SK-N-SH (cell line): Measurements from ENCODE around the gene SLC8A1. TPM values are rescaled to one million over a fixed set of nuclear protein-coding genes. Genes with fewer than 3 reads are reported as not detected.

Source experiments
- CTCF ChIA-PET: fragments of 300-600, 350-600 bp; formaldehyde crosslinking; extraction: SDS; loops from one replicate; lab custom pipeline; 2021; lab: Yijun Ruan, JAX
- POLR2A ChIA-PET: fragments of 350-600 bp; sonication (Branson Sonifier 250); formaldehyde crosslinking; extraction: SDS; loops from one replicate; lab custom pipeline; 2020; ENCODE audit warnings: antibody characterized with exemption, inconsistent platforms; lab: Yijun Ruan, JAX
- DNase-seq: peaks from one replicate; pipeline ENCODE4 v3.0.0; 2012
- H2AFZ ChIP-seq: fragments of 200-600 bp; sonication (generic); 2 replicates; pipeline ENCODE4 v1.8.1; 2016; ENCODE audit warnings: antibody characterized with exemption, mild to moderate bottlenecking, low read depth
- H3F3A ChIP-seq: fragments of 200-600 bp; sonication (generic); replicated peaks from 2 replicates; pipeline ENCODE3; 2016; ENCODE audit warnings: antibody characterized with exemption, mild to moderate bottlenecking; ENCODE audit not compliant: insufficient read depth
- H3K27ac ChIP-seq, 2 experiments: fragments of 200-500 bp in 1 of 2; fragments of 200-600 bp in 1 of 2; sonication (Bioruptor generic) in 1 of 2; sonication (generic), shearing (Covaris generic) in 1 of 2; 2 replicates each; pipeline versions ENCODE4 v1.5.1 to v1.6.1; 2014 to 2016; ENCODE audit warnings: low read depth in 2 of 2, inconsistent platforms in 1 of 2, low read length in 1 of 2, mild to moderate bottlenecking in 1 of 2, mixed read lengths in 1 of 2
- H3K27me3 ChIP-seq: fragments of 200-600 bp; sonication (generic), shearing (Covaris generic); 2 replicates; pipeline ENCODE4 v1.6.1; 2016; ENCODE audit warnings: mixed run types; ENCODE audit not compliant: insufficient read depth
- H3K36me3 ChIP-seq, 2 experiments: fragments of 200-500 bp in 1 of 2; fragments of 200-600 bp in 1 of 2; sonication (Bioruptor generic) in 1 of 2; sonication (generic) in 1 of 2; replicated peaks in 1 of 2; 2 replicates each; pipeline versions ENCODE3 to v1.5.1; 2014 to 2016; ENCODE audit warnings: low read length in 1 of 2, mild to moderate bottlenecking in 1 of 2; ENCODE audit not compliant: insufficient read depth in 2 of 2, control insufficient read depth in 1 of 2
- H3K4me1 ChIP-seq, 2 experiments: fragments of 200-500 bp in 1 of 2; fragments of 200-600 bp in 1 of 2; sonication (Bioruptor generic) in 1 of 2; sonication (generic), shearing (Covaris generic) in 1 of 2; 2 replicates each; pipeline versions ENCODE4 v1.5.1 to v1.6.1; 2014 to 2016; ENCODE audit warnings: low read depth in 1 of 2, low read length in 1 of 2, mixed run types in 1 of 2; ENCODE audit not compliant: insufficient read depth in 2 of 2, control insufficient read depth in 1 of 2
- H3K4me2 ChIP-seq: fragments of 200-600 bp; sonication (generic), shearing (Covaris generic); 2 replicates; pipeline ENCODE4 v1.6.1; 2017; ENCODE audit warnings: mixed run types
- H3K4me3 ChIP-seq, 2 experiments: fragments of 200-500 bp in 1 of 2; fragments of 200-600 bp in 1 of 2; sonication (Bioruptor generic) in 1 of 2; sonication (generic), shearing (Covaris generic) in 1 of 2; 2 replicates each; pipeline versions ENCODE4 v1.5.1 to v1.8.1; 2014 to 2016; ENCODE audit warnings: low read depth in 2 of 2, inconsistent platforms in 1 of 2, low read length in 1 of 2, mild to moderate bottlenecking in 1 of 2, mixed read lengths in 1 of 2, moderate library complexity in 1 of 2
- H3K79me2 ChIP-seq: fragments of 200-600 bp; sonication (generic); 2 replicates; pipeline ENCODE4 v1.8.1; 2017; ENCODE audit warnings: mild to moderate bottlenecking; ENCODE audit not compliant: insufficient read depth
- H3K9ac ChIP-seq: fragments of 200-600 bp; sonication (generic); 2 replicates; pipeline ENCODE4 v1.6.1; 2017; ENCODE audit warnings: mixed run types
- H3K9me2 ChIP-seq: fragments of 200-600 bp; sonication (generic); 2 replicates; pipeline ENCODE4 v1.6.1; 2017; ENCODE audit warnings: mixed run types
- H3K9me3 ChIP-seq: fragments of 200-600 bp; sonication (generic); 2 replicates; pipeline ENCODE4 v1.6.1; 2017; ENCODE audit warnings: mixed run types, mild to moderate bottlenecking, moderate library complexity
- H4K20me1 ChIP-seq: fragments of 200-600 bp; sonication (generic); 2 replicates; pipeline ENCODE4 v1.6.1; 2017; ENCODE audit warnings: mild to moderate bottlenecking, mixed run types; ENCODE audit not compliant: insufficient read depth
- FOSL2 ChIP-seq: IDR thresholded peaks from 2 replicates; pipeline ENCODE4 v1.4.0; 2012; ENCODE audit warnings: low read depth, mild to moderate bottlenecking, moderate library complexity, borderline replicate concordance
- FOXJ3 ChIP-seq: sonication (generic); formaldehyde crosslinking; IDR thresholded peaks from 2 replicates; pipeline ENCODE4 v1.5.1; 2020; ENCODE audit warnings: mild to moderate bottlenecking, missing genetic modification reagents
- GABPA ChIP-seq: IDR thresholded peaks from 2 replicates; pipeline ENCODE4 v1.4.0; 2012; ENCODE audit warnings: low read depth, mild to moderate bottlenecking
- MEF2A ChIP-seq: IDR thresholded peaks from 2 replicates; pipeline ENCODE4 v1.4.0; 2012; ENCODE audit warnings: low read depth, borderline replicate concordance
- MXI1 ChIP-seq: IDR thresholded peaks from 2 replicates; pipeline ENCODE4 v1.6.1; 2012; ENCODE audit warnings: mild to moderate bottlenecking, low read depth, low read length, improper control_type of control experiment
- NFIC ChIP-seq: IDR thresholded peaks from 2 replicates; pipeline ENCODE4 v1.4.0; 2012; ENCODE audit warnings: borderline replicate concordance
- POLR2AphosphoS5 ChIP-seq: IDR thresholded peaks from 2 replicates; pipeline ENCODE4 v1.6.1; 2012; ENCODE audit warnings: low read depth, low read length
- RAD21 ChIP-seq: IDR thresholded peaks from 2 replicates; pipeline ENCODE4 v1.6.1; 2012; ENCODE audit warnings: mild to moderate bottlenecking, low read length
- RFX5 ChIP-seq: IDR thresholded peaks from 2 replicates; pipeline ENCODE4 v1.6.1; 2012; ENCODE audit warnings: mild to moderate bottlenecking, improper control_type of control experiment, low read length
- RXRA ChIP-seq: IDR thresholded peaks from 2 replicates; pipeline ENCODE4 v1.4.0; 2012; ENCODE audit warnings: low read depth, mild to moderate bottlenecking, borderline replicate concordance
- SIN3A ChIP-seq: IDR thresholded peaks from 2 replicates; pipeline ENCODE4 v1.6.1; 2012; ENCODE audit warnings: low read depth, mild to moderate bottlenecking, low read length, moderate library complexity, borderline replicate concordance
- TAF1 ChIP-seq: IDR thresholded peaks from 2 replicates; pipeline ENCODE4 v1.6.1; 2012; ENCODE audit warnings: low read depth, mild to moderate bottlenecking, low read length, moderate library complexity, borderline replicate concordance
- TCF12 ChIP-seq: IDR thresholded peaks from 2 replicates; pipeline ENCODE4 v1.4.0; 2012
- whole genome bisulfite sequencing: methylation state at CpG from one replicate; pipeline ENCODE4 v1.1.6; 2017; ENCODE audit warnings: low lambda C conversion rate; 5-methylcytosine and 5-hydroxymethylcytosine counted together
- polyA plus RNA-seq, 3 experiments: library from polyadenylated mRNA; depleted of rRNA; stranded (reverse); fragments of >200 nt; gene quantifications; 2 replicates each; pipeline ENCODE4 v1.2.3, GENCODE V29; 2012
- TF ChIP-seq, protein P1 (sequence below): IDR thresholded peaks from 2 replicates; pipeline ENCODE4 v1.4.0; 2012; ENCODE audit warnings: low read depth, borderline replicate concordance
- TF ChIP-seq, protein P2 (sequence below): IDR thresholded peaks from 2 replicates; pipeline ENCODE4 v1.6.1; 2012; ENCODE audit warnings: mild to moderate bottlenecking, low read depth, low read length, moderate library complexity
- TF ChIP-seq, protein P3 (sequence below): IDR thresholded peaks from 2 replicates; pipeline ENCODE4; 2012

SLC8A1 gene
- polyA plus RNA-seq, 1 of the 3 experiments (the other 2 are of a cell fraction) = 3.2 TPM

DNA sequence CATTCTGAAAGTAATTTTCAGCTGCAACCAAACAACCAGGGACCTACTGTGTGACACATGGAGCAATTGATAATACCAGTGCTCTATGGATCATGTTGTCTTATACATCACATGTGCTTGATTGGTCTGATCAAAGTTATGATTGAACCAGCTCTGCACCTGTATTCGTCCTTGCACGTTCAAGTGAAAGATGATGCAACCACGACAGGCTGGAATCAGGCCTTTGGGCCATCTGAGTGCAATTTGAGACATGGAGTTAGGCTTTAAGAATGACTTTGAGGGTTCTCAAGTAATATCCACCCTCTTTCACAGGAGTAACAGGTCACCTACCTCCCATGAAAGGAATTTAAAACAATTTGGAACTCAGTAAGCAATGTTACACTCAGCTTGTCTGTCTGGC is 165.2 kb downstream of the SLC8A1 start:
- TF ChIP-seq NFIC (no peak), POLR2AphosphoS5 (no peak), RAD21 (no peak), FOSL2 (no peak), SIN3A (no peak), GABPA (no peak), FOXJ3 (no peak), TAF1 (no peak), RFX5 (no peak), RXRA (no peak), TCF12 (no peak), MEF2A (no peak), MXI1 (no peak)
- TF ChIP-seq, protein P1, sequence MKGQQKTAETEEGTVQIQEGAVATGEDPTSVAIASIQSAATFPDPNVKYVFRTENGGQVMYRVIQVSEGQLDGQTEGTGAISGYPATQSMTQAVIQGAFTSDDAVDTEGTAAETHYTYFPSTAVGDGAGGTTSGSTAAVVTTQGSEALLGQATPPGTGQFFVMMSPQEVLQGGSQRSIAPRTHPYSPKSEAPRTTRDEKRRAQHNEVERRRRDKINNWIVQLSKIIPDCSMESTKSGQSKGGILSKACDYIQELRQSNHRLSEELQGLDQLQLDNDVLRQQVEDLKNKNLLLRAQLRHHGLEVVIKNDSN = no peak
- TF ChIP-seq, protein P2, sequence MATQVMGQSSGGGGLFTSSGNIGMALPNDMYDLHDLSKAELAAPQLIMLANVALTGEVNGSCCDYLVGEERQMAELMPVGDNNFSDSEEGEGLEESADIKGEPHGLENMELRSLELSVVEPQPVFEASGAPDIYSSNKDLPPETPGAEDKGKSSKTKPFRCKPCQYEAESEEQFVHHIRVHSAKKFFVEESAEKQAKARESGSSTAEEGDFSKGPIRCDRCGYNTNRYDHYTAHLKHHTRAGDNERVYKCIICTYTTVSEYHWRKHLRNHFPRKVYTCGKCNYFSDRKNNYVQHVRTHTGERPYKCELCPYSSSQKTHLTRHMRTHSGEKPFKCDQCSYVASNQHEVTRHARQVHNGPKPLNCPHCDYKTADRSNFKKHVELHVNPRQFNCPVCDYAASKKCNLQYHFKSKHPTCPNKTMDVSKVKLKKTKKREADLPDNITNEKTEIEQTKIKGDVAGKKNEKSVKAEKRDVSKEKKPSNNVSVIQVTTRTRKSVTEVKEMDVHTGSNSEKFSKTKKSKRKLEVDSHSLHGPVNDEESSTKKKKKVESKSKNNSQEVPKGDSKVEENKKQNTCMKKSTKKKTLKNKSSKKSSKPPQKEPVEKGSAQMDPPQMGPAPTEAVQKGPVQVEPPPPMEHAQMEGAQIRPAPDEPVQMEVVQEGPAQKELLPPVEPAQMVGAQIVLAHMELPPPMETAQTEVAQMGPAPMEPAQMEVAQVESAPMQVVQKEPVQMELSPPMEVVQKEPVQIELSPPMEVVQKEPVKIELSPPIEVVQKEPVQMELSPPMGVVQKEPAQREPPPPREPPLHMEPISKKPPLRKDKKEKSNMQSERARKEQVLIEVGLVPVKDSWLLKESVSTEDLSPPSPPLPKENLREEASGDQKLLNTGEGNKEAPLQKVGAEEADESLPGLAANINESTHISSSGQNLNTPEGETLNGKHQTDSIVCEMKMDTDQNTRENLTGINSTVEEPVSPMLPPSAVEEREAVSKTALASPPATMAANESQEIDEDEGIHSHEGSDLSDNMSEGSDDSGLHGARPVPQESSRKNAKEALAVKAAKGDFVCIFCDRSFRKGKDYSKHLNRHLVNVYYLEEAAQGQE = no peak
- TF ChIP-seq, protein P3, sequence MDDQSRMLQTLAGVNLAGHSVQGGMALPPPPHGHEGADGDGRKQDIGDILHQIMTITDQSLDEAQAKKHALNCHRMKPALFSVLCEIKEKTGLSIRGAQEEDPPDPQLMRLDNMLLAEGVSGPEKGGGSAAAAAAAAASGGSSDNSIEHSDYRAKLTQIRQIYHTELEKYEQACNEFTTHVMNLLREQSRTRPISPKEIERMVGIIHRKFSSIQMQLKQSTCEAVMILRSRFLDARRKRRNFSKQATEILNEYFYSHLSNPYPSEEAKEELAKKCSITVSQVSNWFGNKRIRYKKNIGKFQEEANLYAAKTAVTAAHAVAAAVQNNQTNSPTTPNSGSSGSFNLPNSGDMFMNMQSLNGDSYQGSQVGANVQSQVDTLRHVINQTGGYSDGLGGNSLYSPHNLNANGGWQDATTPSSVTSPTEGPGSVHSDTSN = no peak
- no peaks in the 10 kb centered on the region for H3K79me2 ChIP-seq
- H3F3A ChIP-seq = peaks cover 3% of the 10 kb centered on the region
- no peak overlapping the region for H3K4me2 ChIP-seq
- H4K20me1 ChIP-seq = no peaks in the 10 kb centered on the region
- no peaks in the 10 kb centered on the region for H3K27me3 ChIP-seq
- no peak overlapping the region for H3K9ac ChIP-seq
- no peaks in the 10 kb centered on the region for H3K36me3 ChIP-seq
- no peaks in the 10 kb centered on the region for H3K9me2 ChIP-seq
- H3K9me3 ChIP-seq = no peaks in the 10 kb centered on the region
- CTCF ChIA-PET = interaction anchor here (0.8 kb wide), 1 partner anchor 341 kb away, joined by 3 read pairs; no protein-coding TSS in a partner anchor
- H2AFZ ChIP-seq = no peak overlapping the region
- no peak overlapping the region for H3K4me3 ChIP-seq
- no peak for DNase-seq
- no peak overlapping the region for H3K27ac ChIP-seq
- 98% methylated on average over 3 of the region's 3 CpGs for WGBS
- POLR2A ChIA-PET = no interaction called here
- peaks cover 0 to 28% of the 10 kb centered on the region in 2 experiments; a peak in 2 of 4 replicates for H3K4me1 ChIP-seq
